Stimulated activated CD4-positive, alpha-beta T cell treated with anti-CD3 and anti-CD28 coated beads, TNF-alpha, amount 100 ng/mL, for 24 hours (primary cell): ENCODE data around the gene MYO1E.

Experiments
- DNase-seq, 3 experiments: peaks; one replicate each; pipeline ENCODE4 v3.0.0-alpha.2; 2020; ENCODE audit warnings: low read depth in 3 of 3

MYO1E gene

GRCh38 chr15:59317211-59317610 lies 55.5 kb downstream of the MYO1E start:
- no peak for DNase-seq

GRCh38 chr15:59315914-59316451 lies 56.7 kb downstream of the MYO1E start:
- no peak for DNase-seq

- no peak for DNase-seq
Measured at GRCh38 chr15:59313641-59314332, 58.9 kb downstream of the MYO1E start.

GRCh38 chr15:59312205-59312604 lies 60.5 kb downstream of the MYO1E start:
- no peak for DNase-seq

GRCh38 chr15:59311195-59311594 lies 61.5 kb downstream of the MYO1E start:
- DNase-seq: no peak

GRCh38 chr15:59309405-59309804 lies 63.3 kb downstream of the MYO1E start:
- no peak for DNase-seq

- no peak for DNase-seq
Measured at GRCh38 chr15:59307165-59307537, 65.5 kb downstream of the MYO1E start.

GRCh38 chr15:59306520-59307164 lies 66.0 kb downstream of the MYO1E start:
- DNase-seq: no peak

GRCh38 chr15:59304807-59305206 lies 67.9 kb downstream of the MYO1E start:
- DNase-seq: no peak

GRCh38 chr15:59304034-59304795 lies 68.5 kb downstream of the MYO1E start:
- DNase-seq: no peak

GRCh38 chr15:59303633-59304032 lies 69.0 kb downstream of the MYO1E start:
- no peak for DNase-seq

- DNase-seq: no peak
Measured at GRCh38 chr15:59303136-59303535, 69.5 kb downstream of the MYO1E start.

GRCh38 chr15:59301527-59301926 lies 71.1 kb downstream of the MYO1E start:
- no peak for DNase-seq

- no peak for DNase-seq
Measured at GRCh38 chr15:59300618-59301139, 72.0 kb downstream of the MYO1E start.

GRCh38 chr15:59299929-59300617 lies 72.6 kb downstream of the MYO1E start:
- DNase-seq: peak; percentile 31 to 61 (median 51)

- DNase-seq: no peak
Measured at GRCh38 chr15:59298854-59299250, 73.8 kb downstream of the MYO1E start.

GRCh38 chr15:59298225-59298853 lies 74.3 kb downstream of the MYO1E start:
- peak; percentile 7 to 42 (median 32) for DNase-seq

- no peak for DNase-seq
Measured at GRCh38 chr15:59296181-59296617, 76.5 kb downstream of the MYO1E start.

- DNase-seq: no peak
Measured at GRCh38 chr15:59295261-59296001, 77.2 kb downstream of the MYO1E start.

- DNase-seq: no peak
Measured at GRCh38 chr15:59294574-59295260, 78.0 kb downstream of the MYO1E start.
